ENCODE measurements around the gene ZNF426. TPM values are rescaled to one million over a fixed set of nuclear protein-coding genes. Genes with fewer than 3 reads are reported as not detected.
A peak's percentile ranks its signal among the peaks of the same experiment; 100 is the strongest.
"Not testable (repeated sequence)": the region's sequence is repeated elsewhere in the genome, so short reads cannot be mapped to it uniquely, and the experiment has no call there.

The ZNF426 gene
- total RNA-seq (2014; rRNA removed; shearing (Covaris generic)): 1.4 and 2.3 TPM in 2 replicates

DNA sequence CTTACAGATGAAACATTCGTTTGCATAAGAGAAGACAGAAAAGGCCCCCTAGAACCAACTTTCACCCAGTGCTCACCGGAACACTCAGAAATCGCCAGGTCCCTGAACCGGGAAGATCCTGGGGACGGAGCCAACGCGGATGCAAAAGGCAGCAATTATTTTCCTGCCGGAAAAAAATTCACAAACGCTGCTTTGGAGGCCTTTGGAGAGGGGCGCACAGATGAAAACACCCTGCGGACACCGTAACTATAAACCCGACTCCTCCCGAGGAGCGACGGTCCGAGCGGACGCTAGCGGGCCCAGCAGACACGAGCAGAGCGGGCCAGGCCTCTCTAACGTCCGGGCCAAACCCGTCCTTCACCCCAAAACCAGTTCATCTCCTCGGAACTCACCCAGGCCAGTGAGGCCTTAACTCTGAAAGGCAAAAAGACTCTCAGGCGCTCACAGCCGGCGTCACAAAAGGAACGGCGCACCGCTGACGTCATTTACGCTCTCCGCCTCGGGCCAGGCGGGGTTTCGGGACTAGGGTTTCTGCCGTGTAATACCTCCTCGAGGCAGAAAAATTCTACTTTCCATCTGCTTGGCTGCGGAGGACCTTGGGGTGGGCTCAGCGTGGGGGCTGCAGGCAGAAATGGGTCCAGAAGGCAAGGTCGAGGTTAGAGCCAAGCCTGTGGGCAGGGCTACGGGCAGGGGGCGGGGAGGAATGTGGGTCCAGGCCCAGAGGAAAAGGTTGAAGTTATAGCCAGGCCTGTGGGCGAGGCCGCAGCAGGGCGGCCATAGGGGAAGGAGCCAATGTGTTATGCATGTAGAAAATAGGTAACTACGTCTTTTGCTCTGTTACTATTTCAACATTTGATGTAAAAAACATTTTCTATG, at the start of gene ZNF426:
Gene ZNF426, minus strand, starts transcription at position 463 of the 876 bp plus-strand sequence. CDS start 2,413 bp downstream, outside the sequence.
- peak; percentile 68 for DNase-seq (ENCODE audit: low spot score)

DNA sequence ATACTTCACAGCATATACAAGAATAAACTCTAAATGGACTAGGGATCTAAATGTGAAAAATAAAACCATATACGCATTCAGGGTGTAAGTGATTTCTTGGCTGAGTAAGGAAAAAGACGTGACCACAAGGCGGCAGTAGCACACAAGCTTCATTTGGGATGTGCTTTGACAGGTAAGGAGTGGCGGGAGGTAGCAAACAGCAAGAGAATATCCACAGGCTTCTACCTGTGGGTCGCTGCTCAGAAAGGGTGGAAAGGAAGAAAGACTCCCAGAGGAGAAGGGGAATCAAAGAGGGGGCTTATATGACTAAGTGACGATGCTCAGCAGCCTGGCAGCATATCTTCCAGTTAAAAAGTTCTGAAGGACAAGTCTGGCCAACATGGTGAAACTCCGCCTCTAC, 48.3 kb upstream of the ZNF426 start:
- peak; percentile 84 for DNase-seq (ENCODE audit: low spot score)

DNA sequence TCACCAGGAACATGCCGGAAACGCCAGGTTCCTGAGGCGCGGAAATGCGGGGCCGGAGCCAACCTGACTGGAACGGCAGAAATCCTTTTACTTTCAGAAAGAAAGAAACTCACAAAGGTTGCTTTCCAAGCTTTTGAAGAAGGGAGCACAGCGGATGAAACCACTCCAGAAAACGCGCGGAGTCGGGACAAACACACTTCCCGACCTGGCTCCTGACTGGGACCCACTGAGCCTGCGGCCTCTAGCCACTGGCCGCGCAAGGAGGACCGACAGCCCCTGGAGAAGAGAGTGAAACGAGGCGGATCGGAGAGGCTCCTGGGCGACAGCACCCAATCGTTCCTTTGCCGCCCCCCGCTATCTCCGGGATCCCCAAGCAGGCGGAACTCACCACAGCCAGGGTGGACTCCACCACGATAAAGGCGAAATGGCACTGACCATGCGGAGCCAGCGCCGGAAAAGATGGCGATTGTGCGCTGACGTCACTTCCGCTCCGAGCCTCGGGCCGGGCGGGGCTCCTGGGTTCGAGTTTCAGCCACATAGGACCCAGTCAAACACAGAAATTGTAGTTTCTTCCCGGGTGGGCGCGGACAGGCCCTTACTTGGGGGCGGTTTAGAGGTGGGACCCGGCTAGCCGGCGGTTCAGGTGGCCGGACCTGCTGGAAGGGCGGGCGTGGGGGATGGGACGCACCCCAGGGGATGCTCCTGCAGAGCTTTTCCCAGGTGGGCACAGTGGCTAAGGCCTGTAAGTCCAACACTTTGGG, 45.8 kb upstream of the ZNF426 start, which contains the start of gene ZNF121:
Gene ZNF121, minus strand, starts transcription at position 432 of the 761 bp plus-strand sequence. CDS start 16,407 bp downstream, outside the sequence.
- DNase-seq (ENCODE audit: low spot score): peak; percentile 82

DNA sequence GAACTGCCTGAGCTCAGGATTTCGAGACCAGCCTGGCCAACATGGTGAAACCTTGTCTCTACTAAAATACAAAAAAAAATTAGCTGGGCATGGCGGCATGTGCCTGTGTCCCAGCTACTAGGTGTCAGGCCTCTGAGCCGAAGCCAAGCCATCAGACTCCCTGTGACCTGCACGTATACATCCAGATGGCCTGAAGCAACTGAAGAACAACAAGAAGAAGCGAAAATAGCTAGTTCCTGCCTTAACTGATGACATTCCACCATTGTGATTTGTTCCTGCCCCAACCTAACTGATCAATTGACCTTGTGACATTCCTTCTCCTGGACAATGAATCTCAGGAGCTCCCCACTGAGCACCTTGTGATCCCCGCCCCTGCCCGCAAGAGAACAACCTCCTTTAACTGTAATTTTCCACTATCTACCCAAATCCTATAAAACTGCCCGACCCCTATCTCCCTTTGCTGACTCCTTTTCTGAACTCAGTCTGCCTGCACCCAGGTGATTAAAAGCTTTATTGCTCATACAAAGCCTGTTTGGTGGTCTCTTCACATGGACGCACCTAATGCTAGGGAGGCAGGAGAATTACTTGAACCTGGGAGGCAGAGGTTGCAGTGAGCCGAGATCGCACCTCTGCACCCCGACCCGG, 43.8 kb upstream of the ZNF426 start:
- DNase-seq (ENCODE audit: low spot score): not testable (repeated sequence)

DNA sequence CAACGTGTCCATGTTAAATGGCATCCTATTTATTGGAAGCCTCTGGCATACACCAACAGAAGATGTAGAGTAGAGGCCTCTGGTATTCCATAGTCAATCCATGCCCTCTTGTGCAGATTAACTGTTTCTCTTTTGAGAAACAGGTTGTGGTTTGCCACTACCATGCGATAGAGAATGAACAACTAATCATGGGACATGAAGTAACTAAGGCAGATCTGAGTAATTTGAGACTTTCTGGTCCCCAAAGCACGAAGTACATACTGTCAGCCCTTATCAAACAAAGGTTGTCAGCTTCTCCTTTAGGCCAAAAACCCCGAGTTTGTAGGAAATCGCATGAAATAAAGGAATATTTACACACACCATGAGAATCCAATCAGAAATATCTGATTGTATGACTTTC, 42.3 kb upstream of the ZNF426 start:
- DNase-seq (ENCODE audit: low spot score): no peak

DNA sequence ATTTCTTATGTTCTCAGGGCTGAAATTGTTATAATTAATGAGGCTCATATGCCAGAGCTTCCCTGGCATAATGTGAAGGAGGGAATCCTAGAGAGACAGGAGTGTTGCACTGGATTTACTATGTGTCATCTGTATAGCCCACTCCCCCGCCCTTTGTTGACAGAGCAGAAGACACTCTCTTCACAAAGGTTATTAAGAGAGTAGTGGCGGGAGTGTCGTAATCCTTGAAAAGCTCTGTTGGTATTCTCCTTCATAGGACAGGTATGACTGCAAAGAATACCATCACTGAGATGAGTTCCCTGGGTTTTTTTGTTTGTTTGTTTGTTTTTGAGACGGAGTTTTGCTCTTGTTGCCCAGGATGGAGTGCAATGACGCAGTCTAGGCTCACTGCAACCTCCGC, 31.8 kb upstream of the ZNF426 start:
- no peak for DNase-seq (ENCODE audit: low spot score)

DNA sequence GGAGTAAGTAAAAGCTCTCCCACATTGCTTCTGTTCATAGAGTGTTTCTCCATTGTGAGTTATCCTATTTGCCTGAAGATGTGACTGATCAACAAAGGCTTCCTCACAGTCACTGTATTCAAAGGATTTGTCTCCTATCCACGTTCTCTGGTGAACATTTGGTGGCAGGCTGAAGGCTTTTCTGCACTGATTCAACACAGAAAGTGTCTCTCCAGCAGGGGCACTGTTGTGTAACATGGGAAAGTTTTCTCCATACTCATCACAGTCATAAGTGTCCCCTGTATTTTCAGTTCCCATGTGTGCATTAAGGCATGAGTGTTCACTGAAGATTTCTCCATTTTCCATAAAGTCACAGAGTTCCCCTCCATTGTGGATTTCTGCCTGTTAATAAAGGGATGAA, 28.3 kb upstream of the ZNF426 start:
- no peak for DNase-seq (ENCODE audit: low spot score)

DNA sequence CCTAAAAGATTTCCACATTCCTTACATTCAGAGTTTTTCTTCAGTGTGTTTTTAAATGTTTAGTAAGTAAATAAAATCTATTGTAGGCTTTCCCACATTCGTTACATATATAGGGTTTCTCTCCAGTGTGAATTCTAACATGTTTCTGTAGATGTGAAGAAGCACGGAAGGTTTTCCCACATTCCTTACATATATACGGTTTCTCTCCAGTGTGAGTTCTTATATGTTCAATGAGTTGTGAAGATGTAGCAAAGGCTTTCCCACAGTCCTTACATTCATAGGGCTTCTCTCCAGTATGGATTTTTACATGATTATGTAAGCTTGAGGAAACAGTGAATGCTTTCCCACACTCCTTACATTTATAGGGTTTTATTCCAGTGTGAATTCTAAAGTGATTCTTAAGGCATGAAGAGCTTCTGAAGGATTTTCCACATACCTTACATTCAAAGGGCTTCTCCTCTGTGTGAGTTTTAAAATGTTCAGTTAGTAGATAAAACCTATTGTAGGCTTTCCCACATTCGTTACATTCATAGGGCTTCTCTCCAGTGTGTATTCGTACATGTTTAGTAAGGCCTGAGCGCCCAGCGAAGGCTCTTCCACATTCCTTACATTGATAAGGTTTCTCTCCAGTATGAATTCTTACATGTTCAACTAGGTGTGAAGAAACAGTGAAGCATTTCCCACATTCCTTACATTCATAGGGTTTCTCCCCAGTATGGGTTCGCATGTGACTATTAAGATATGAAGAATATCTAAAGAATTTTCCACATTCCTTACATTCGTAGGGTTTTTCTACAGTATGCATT, 27.7 kb upstream of the ZNF426 start:
- no peak for DNase-seq (ENCODE audit: low spot score)

DNA sequence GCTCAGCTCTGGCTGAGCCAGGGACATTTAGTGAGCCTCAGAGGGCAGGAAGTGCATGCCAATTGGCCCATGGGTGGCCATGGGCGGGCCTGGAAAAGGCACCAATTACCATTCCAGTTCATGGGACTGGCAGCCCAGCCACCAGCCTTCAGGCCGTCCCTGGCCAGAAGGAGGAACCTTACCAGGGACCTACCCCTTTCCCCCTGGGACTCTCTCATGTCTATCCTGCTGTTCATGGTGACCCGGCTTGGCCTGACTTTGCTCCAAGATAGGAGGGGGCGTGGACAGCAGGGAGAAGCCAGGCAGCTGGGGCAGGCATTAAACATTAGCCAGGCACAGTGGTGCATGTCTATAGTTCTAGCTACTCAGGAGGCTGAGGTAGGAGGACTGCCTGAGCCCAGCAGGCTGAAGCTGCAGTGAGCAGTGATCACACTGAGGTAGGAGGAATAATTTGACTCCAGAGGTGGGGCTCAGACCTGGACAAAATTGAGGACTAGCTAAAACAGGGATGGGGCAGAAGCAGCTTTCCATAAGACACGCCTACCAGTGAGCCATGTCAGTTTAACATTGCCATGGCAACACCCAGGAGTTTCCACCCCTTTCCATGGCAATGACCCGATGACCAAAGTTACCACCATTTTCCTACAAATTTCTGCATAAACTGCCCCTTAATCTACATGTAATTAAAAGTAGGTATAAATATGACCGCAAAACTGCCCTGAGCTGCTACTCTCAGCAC, 14.3 kb upstream of the ZNF426 start:
- no peak for DNase-seq (ENCODE audit: low spot score)

DNA sequence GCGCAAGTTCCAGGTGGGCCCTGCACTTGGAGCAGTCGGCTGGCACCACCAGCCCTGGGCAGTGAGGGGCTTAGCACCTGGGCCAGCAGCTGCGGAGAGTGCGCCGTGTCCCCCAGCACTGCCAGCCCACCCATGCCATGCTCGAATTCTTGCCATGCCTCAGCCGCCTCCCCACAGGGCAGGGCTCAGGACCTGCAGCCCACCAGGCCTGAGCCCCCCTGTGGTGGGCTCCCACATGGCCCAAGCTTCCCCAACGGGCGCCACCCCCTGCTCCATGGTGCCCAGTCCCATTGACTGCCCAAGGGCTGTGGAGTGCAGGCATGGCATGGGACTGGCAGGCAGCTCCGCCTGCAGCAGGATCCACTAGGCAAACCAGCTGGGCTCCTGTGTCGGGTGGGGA, 9.4 kb upstream of the ZNF426 start:
- DNase-seq (ENCODE audit: low spot score): no peak

DNA sequence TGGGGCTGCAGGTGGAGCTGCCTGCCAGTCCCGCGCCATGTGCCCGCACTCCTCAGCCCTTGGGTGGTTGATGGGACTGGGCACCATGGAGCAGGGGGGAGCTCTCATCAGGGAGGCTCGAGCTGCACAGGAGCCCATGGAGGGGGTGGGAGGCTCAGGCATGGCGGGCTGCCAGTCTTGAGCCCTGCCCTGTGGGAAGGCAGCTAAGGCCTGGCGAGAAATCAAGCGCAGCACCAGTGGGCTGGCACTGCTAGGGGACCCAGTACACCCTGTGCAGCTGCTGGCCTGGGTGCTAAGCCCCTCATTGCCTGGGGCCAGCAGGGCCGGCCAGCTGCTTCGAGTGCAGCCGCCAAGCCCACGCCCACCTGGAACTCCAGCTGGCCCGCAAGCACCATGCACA, 2.8 kb upstream of the ZNF426 start:
- not testable (repeated sequence) for DNase-seq (ENCODE audit: low spot score)

DNA sequence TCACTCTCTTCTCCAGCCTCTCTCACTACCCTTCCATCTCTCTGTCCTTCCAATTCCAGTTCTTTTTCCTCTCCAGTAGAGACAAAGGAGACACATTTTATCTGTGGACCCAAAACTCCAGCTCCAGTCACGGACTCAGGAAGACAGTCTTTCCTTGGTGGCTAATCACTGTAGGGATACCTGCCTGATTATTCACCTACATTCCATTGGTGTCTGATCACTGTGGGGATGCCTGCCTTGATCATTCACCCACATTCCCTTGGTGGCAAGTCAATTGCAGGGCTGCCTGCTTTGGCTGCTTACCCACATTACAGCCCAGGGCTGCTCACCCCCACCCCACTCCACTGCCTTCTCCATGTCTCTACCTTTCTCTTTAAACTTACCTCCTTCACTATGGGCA, 1.5 kb upstream of the ZNF426 start:
- not testable (repeated sequence) for DNase-seq (ENCODE audit: low spot score)

DNA sequence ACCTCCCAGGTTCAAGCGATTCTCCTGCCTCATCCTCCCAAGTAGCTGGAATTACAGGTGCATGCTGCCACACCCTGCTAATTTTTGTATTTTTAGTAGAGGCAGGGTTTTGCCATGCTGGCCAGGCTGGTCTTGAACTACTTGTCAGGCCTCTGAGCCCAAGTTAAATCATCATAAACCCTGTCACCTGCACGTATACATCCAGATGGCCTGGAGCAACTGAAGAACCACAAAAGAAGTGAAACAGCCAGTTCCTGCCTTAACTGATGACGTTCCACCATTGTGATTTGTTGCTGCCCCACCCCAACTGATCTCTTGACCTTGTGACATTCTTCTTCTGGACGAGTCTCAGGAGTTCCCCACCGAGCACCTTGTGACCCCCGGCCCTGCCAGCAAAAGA, 756 bp upstream of the ZNF426 start:
- not testable (repeated sequence) for DNase-seq (ENCODE audit: low spot score)

DNA sequence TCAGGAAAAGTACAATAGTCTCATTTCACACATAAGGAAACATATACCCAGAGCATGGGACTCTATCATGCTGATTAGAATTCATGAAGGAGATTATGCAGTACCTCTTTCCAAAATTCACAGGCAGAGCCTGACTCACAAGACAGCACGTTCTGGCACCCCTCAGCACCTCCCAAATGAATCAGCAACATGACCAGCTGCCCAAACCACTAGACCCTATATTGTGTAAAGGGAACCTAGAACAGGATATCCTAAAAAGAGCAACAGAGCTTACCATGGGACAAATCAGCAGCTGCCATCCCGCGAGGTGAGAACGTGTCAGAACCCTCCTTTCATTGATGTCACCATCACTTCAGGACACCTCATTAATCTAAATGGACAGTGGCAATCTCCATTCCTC, 2.5 kb downstream of the ZNF426 start:
- DNase-seq (ENCODE audit: low spot score): no peak

DNA sequence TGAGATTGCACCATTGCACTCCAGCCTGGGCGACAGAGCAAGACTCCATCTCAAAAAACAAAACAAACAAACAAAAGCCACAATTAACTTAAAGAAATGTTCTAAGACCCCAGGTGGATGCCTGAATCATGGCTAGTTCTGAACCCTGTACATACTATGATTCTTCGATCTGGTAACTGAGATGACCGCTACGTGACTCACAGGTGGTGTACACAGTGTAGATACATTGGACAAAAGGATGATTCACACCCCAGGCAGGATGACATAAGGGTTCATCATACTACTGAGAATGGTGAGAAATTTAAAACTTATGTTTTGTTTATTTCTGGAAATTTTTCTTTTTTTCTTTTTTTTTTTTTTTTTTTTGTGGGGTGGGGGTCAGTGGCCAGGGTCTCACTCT, 6.5 kb downstream of the ZNF426 start:
- DNase-seq (ENCODE audit: low spot score): no peak

DNA sequence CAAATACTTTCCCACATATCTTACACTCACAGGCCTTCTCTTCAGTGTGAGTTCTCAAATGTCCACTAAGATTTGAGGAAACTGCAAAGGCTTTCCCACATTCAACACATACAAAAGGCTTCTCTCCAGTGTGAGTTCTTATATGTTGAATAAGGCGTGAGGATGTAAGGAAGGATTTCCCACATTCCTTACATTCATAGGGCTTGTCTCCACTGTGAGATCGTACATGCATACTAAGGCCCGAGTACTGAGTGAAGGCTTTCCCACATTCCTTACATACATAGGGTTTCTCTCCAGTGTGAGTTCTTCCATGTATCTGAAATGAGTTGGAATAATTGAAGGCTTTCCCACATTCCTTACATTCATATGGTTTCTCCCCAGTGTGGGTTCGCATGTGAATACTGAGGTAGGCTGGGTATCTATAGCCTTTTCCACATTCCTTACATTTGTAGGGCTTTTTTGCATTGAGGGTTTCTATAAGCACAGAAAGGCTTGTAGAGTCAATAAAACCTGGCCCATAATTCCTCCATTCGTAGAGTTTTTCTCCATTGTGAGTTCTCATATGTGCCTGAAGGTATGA, 9.6 kb downstream of the ZNF426 start:
- no peak for DNase-seq (ENCODE audit: low spot score)

DNA sequence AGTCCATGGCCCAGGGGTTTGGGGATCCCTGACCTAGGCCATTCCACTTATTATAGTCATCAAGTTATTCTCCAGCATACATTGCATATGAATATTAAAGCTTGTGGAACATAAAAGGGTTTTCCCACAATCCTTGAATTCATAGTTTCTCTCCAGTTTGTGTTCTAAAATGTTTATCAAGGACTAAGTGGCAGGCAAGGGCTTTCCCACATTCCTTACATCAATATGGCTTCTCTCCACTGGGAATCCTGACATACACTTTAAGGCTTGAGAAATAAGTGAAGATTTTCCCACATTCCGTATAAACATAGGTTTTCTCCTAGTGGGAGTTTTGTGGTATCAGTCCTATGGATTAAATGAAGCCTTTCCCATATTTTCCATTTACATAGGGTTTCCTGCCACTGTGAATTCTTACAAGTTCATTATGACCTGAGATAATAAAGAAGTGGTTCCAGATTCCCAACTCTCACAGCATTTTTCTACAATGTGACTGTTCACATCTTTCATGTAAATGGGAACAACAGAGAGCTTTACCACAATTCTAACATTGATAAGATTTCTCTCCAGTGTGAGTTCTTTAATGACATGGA, 14.5 kb downstream of the ZNF426 start:
- DNase-seq (ENCODE audit: low spot score): no peak

DNA sequence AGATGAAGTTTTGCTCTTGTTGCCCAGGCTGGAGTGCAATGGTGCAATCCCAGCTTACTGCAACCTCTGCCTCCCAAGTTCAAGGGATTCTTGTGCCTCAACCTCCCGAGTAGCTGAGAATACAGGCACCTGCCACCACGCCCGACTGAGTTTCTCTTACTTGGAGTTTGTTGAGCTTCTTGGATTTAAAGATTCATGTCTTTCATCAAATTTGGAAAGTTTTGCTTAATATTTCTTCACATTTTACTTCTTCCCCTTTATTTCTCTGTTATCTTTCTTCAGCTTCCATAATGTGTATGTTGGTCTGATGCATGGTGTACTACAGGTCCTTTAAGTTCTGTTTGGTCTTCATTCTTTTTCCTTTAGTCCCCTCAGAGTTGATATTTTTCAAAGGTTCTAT, 31.2 kb downstream of the ZNF426 start:
- DNase-seq (ENCODE audit: low spot score): no peak

DNA sequence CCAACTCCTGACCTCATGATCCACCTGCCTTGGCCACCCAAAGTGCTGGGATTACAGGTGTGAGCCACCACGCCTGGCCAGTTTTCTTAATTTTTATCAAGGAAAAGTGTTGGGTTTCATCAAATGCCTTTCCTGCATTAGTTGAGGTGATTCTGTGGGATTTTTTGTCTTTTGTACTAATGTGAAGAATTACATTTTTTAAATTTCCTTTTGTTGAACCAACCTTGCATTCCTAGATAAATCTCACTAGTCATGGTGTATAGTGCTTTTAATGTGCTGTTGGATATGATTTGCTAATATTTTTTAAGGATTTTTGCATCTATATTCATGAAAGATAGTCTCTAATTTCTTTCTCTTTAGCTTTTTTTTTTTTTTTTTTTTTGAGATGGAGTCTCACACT, 37.6 kb downstream of the ZNF426 start:
- no peak for DNase-seq (ENCODE audit: low spot score)
